AG10803 (cell line): ENCODE data around the gene GSTO2.
A peak's percentile ranks its signal among the peaks of the same experiment; 100 is the strongest.

Experiments
- DNase-seq: peaks from one replicate; pipeline ENCODE4 v3.0.0; 2010; ENCODE audit warnings: low read depth
- H3K4me3 ChIP-seq: 2 replicates; pipeline ENCODE4 v1.5.1; 2011; ENCODE audit warnings: mild to moderate bottlenecking, low read length, control low read depth
- TF ChIP-seq, protein P1 (sequence below): conservative IDR thresholded peaks from 2 replicates; pipeline ENCODE4 v1.5.1; 2011; ENCODE audit warnings: mild to moderate bottlenecking, low read length, control low read depth, inconsistent platforms

The GSTO2 gene

DNA sequence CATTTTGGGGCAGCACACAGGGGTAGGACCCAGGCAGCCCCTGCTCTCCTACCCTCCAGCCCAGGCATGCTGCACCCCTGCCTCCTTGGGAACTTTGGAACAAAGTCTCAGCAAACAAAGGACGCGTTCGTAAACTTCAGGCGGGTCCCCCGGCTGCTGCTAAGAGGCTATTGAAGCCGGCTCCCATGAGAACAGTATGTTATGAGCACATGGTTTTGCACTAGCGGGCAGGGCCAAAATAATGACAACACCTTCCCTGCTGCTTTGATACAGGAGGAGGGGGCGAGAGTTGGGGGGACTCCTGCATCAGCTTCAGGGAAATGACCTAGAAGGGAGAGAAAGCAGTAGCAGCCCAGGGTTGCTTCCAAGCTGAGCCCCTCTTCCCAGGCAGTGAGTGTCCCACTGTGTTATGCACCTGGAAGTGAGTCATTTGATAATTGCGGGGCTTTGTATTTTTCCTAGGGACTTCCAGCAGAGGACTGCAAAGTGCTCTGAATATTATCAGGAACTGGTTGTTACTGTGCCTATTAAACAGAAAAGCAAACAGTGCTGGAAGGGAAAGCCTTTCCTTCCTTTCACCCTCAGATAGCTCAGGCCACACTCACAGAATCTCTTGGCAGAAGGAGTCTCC lies 62.3 kb downstream of the GSTO2 start:
- DNase-seq: no peak
- H3K4me3 ChIP-seq: no peak overlapping the region

DNA sequence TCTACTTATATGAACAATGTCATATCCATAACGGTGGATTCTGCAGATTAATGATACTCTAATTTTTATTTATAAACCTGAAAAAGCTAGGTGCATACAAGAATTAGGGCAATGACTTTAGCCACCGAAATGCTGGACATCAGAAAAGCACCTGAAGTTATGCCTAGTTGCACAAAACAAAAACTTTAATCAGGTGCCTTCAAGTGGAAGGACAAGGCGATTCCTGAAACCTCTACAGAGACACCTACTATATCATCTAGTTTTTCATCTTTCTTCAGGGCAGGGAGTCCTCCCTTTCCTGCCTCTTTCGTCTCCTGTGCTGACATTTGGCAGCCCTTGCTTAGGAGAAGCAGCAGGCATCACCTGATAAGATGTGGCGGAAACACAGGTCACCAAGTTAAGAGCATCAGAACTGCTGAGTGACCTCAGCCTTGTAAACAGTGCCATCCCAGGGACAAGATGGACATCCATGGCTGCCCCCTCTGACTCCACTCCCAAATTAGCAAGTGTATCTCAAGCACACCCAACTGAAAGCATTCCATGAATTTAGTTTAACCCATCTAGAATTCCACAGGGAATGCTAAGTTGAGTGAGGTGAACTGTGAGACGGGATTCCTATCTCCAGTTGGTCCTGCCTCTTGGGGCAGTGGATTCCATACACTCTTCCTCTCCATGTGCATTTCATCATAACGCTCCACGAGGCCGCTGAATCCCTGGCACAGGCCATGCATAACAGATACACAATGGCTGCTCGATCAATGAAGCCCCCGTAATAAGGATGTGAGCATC lies 63.5 kb downstream of the GSTO2 start:
- TF ChIP-seq, protein P1, sequence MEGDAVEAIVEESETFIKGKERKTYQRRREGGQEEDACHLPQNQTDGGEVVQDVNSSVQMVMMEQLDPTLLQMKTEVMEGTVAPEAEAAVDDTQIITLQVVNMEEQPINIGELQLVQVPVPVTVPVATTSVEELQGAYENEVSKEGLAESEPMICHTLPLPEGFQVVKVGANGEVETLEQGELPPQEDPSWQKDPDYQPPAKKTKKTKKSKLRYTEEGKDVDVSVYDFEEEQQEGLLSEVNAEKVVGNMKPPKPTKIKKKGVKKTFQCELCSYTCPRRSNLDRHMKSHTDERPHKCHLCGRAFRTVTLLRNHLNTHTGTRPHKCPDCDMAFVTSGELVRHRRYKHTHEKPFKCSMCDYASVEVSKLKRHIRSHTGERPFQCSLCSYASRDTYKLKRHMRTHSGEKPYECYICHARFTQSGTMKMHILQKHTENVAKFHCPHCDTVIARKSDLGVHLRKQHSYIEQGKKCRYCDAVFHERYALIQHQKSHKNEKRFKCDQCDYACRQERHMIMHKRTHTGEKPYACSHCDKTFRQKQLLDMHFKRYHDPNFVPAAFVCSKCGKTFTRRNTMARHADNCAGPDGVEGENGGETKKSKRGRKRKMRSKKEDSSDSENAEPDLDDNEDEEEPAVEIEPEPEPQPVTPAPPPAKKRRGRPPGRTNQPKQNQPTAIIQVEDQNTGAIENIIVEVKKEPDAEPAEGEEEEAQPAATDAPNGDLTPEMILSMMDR: no peak
- H3K4me3 ChIP-seq: no peak overlapping the region
- peak; percentile 33 for DNase-seq

More for the DNA sequence above, 62.3 kb downstream of the GSTO2 start:
- TF ChIP-seq, protein P1: no peak

DNA sequence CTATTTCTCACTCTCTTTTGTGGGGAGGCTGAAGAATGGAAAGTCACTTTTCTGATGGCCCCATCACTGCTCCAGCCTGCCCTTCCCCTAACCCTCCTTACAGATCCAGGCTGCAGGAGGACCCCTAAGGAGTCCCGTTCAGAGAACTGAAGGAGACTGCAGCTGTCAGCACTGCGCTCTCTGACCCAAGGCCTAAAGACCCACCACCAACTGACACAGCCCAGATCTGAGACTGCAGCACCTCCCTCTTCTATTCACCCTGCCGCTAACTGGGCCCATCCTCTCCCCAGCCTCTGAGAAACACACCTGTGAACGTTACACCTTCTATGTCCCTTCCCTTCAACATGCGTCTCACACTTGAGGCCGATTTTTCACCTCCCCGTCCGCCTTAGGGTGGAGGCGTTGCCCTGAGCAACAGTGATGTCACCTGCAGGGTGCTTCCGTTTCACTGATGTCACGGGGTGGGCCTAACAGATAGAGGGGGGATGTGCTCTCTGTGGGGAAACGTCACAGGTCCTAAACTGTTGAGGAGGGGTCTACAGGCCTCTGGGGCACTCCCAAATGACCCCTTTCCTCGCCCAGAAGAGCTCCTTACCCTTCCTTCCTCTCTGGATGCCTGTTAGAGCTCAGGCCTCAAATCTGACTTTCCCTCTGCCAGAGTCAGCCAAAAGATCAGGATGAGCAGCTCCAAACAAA lies 64.2 kb downstream of the GSTO2 start:
- H3K4me3 ChIP-seq: no peak overlapping the region
- no peak for DNase-seq
- TF ChIP-seq, protein P1: no peak

DNA sequence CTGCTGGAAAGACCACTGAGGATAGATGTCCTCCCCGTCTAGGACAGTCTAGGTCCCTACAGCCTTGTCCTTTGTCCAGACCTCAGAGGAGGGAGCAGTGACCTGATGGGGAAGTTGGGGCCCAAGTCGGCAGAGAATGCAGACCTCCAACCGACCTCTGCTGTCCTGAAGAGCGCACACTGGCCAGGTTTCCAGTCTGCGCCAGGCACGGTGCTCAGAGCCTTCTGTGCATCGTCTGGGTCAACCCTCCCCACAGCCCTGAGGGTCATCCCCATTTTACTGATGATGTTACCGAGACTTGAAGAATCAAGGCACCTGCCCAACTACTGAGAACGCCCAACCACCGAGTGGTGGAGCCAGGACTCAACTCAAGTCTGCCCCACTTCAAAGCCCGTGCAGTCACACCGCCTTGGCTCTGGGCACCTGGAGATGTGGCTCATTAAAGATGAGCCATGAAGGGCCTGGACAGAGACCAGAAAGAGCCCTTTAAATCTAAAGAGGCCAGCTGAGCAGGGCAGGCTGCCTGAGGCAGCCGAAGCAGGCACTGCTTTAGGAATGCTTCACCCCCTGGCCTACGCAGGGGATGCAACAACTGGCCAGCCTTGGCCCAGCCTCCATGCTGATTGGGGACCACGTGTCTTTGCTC lies 64.9 kb downstream of the GSTO2 start:
- TF ChIP-seq, protein P1: no peak
- H3K4me3 ChIP-seq: no peak overlapping the region
- DNase-seq: no peak

DNA sequence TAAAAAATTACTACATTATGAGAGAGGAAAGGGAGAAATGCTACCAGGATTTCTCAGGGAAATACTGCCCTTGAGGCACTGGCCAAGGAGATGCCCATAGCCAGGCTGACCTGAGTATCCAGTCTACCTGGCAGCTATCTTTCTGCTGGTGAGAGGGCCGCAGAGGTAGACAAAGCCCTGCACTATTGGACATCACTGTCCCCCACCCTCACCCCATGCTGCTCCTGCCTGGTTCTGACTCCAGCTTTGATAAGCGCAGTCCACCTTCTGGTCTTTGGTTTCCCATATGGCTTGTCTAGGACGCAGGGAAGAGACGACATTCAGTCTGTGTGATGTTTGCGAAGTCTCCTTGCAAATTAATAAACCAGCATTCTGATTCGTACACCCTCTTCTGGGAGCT lies 65.6 kb downstream of the GSTO2 start:
- TF ChIP-seq, protein P1: no peak
- H3K4me3 ChIP-seq: no peak overlapping the region
- no peak for DNase-seq

DNA sequence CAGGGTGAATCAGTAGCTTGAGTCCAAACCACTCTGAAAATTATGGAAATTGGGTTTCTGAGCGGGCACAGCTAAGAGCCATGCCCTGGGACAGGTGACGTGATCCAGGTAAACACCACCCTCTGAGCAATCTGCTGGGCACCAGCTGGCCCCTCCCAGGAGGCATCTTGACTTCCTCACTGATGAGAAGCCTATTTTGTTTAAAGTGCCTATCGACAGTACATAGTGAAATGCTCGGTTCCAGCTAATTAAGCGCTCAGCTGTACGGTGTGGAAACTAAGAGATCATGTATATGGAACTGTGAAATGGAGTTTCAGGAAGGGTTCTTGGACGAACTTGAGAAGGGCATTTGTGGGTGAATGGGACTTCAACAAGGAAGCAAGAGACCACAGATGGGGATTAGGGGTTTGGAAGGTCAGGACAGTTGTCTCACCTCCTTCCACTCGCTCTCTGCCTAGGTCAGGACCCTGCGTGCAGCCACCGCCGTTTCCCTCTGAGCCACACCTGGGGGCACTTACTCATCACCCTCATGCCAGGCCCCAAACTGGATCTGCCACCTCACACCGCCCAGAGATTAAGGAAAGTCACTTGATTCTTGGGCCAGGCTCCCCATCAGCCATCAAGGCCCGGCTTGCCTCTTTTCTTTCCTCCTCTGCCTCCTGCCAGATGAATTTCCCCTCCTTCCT lies 66.1 kb downstream of the GSTO2 start:
- no peak overlapping the region for H3K4me3 ChIP-seq
- DNase-seq: no peak
- TF ChIP-seq, protein P1: no peak
